Esophagus (tissue), 2 donors: ENCODE measurements around the gene VENTX. TPM values are rescaled to one million over a fixed set of nuclear protein-coding genes. Genes with fewer than 3 reads are reported as not detected.

Source experiments
- H3K27ac ChIP-seq, 2 donors: one replicate each; pipeline ENCODE4 v1.5.1; 2013; ENCODE audit warnings: low read depth in 2 of 2, mild to moderate bottlenecking in 2 of 2, inconsistent platforms in 1 of 2, low read length in 1 of 2, moderate library complexity in 1 of 2
- H3K27me3 ChIP-seq, 2 donors: one replicate each; pipeline ENCODE4 v1.6.1; 2013; ENCODE audit warnings: low read length in 2 of 2, control low read depth in 1 of 2, mild to moderate bottlenecking in 1 of 2; ENCODE audit not compliant: insufficient read depth in 2 of 2, control insufficient read depth in 1 of 2
- H3K36me3 ChIP-seq, 2 donors: one replicate each; pipeline ENCODE4 v1.6.1; 2013; ENCODE audit warnings: low read length in 1 of 2; ENCODE audit not compliant: control insufficient read depth in 2 of 2, insufficient read depth in 2 of 2
- H3K4me1 ChIP-seq, 2 donors: one replicate each; pipeline ENCODE4 v1.6.1; 2013; ENCODE audit warnings: low read length in 1 of 2; ENCODE audit not compliant: control insufficient read depth in 2 of 2, insufficient read depth in 2 of 2
- H3K4me3 ChIP-seq, 2 donors: one replicate each; pipeline ENCODE4 v1.5.1; 2013; ENCODE audit warnings: low read length in 2 of 2, mild to moderate bottlenecking in 2 of 2, low read depth in 1 of 2, moderate library complexity in 1 of 2
- H3K9me3 ChIP-seq, 2 donors: one replicate each; pipeline ENCODE4 v1.6.1; 2013; ENCODE audit warnings: mild to moderate bottlenecking in 2 of 2, low read depth in 1 of 2, low read length in 1 of 2, moderate library complexity in 1 of 2; ENCODE audit not compliant: control insufficient read depth in 2 of 2, insufficient read depth in 1 of 2
- WGBS, 2 donors: extraction: QIAGEN DNeasy Blood & Tissue Kit; methylation state at CpG; one replicate each; pipeline ENCODE4 v1.1.7; 2013; 5-methylcytosine and 5-hydroxymethylcytosine counted together
- polyA plus RNA-seq, 2 donors: library from polyadenylated mRNA; stranded (reverse); fragments of 200-250 nt; gene quantifications; one replicate each; pipeline ENCODE4 v1.2.3, GENCODE V29; 2013
- donor health status: healthy with polysubstance abuse.
- donor health status: Bipolar disorder and iron deficiency.

The VENTX gene
- polyA plus RNA-seq, 2 donors: 0.12 to 0.37 TPM

DNA sequence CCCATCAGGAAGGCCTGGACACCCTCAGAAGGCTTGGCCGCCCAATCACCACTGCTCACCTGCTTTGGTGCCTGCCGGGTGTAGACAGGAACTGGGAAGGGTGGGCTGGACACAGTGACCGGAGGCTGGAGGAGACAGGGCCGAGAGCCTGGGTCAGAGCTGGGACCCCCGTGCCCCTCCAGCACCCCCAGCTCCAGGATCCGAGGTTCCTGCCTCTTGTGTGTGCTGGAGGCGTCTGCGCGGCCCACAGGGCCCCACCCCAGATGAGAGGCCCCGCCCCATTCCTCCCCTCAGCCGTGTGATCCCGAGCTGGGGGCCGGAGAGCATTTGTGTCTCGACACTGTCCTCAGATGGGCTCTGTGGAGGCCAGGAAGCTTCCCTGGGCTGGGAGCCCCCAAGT, 29.6 kb downstream of the VENTX start:
- 76 to 81% methylated on average over 14 of the region's 14 CpGs for WGBS, 2 donors
- H3K27me3 ChIP-seq: no peaks in the 10 kb centered on the region
- H3K4me3 ChIP-seq: no peak overlapping the region
- H3K4me1 ChIP-seq: peaks cover 0 to 10% of the 10 kb centered on the region in 2 donors
- no peak overlapping the region for H3K27ac ChIP-seq
- peaks cover 0 to 8% of the 10 kb centered on the region in 2 donors for H3K36me3 ChIP-seq
- no peaks in the 10 kb centered on the region for H3K9me3 ChIP-seq

DNA sequence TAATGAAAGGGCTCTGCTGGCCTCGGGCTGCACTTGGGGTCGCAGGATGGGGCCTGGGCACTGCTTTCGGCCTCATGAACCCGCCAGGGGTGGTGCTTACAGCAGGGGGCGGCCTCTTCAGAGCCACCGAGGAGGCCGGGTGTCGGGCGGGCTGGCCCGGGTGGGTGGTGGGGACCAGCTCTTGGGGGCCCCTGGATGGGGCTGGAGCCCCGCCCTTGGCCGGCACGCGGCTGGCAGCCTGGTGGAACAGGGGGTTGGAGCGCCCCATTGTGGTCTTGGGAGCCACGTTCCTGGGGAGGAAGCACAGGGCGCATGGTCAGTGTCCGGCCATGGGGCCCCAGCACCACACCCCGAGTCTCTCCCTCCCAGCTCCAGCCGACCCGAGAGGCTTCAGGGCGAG, 30.2 kb downstream of the VENTX start:
- no peak overlapping the region for H3K4me3 ChIP-seq
- peaks cover 0 to 8% of the 10 kb centered on the region in 2 donors for H3K36me3 ChIP-seq
- H3K9me3 ChIP-seq: no peaks in the 10 kb centered on the region
- 86 to 88% methylated on average over 17 to 22 of the region's 22 CpGs for WGBS, 2 donors
- no peak overlapping the region for H3K27ac ChIP-seq
- H3K27me3 ChIP-seq: no peaks in the 10 kb centered on the region
- peaks cover 0 to 7% of the 10 kb centered on the region in 2 donors for H3K4me1 ChIP-seq

DNA sequence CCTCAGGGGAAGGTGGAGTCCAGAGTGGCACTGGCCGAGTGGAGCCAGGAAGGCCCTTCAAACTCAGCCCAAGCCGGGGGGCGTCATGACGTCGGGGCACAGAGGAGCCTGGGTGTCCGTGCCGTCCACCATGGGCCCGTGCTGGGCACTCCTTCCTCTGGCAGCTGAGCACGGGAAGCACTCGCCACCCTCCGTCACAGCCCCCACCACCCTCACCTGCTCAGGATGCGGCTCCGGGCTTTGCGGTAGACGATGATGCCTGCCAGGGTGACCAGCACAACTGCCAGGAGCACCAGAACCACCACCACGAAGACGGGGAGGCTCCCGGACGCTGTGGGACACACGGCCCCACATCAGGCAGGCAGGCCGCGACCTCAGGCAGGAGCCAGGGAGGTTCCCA, 30.9 kb downstream of the VENTX start:
- Histone ChIP-seq H3K4me1 (peaks cover 0 to 3% of the 10 kb centered on the region in 2 donors), H3K27me3 (no peaks in the 10 kb centered on the region), H3K27ac (no peak overlapping the region), H3K9me3 (no peaks in the 10 kb centered on the region), H3K36me3 (peaks cover 0 to 8% of the 10 kb centered on the region in 2 donors), H3K4me3 (no peak overlapping the region)
- WGBS, 2 donors: 91 to 97% methylated on average over 19 to 22 of the region's 22 CpGs

DNA sequence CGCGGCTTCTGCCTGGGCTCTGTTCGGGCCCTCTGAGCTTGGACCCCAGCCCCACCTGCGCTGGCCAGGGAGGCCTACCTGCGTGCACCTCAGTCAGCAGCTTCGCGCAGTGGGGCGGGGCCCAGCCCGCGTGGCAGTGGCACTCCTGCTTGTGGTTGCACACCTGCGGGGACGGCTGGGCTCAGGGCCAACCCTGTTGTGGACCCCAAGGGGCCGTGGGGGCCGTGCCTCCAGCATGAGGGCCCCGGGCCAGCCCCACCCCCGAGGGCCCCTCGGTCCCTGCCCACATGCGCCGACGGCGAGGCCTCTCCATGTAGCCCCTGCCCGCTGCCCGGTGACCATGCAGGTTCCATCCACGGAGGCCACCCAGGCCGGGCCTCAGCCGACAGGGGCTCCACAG, 31.7 kb downstream of the VENTX start:
- H3K27ac ChIP-seq: no peak overlapping the region
- 88 to 89% methylated on average over 21 to 26 of the region's 26 CpGs for WGBS, 2 donors
- peaks cover 0 to 8% of the 10 kb centered on the region in 2 donors for H3K36me3 ChIP-seq
- no peaks in the 10 kb centered on the region for H3K27me3 ChIP-seq
- no peaks in the 10 kb centered on the region for H3K9me3 ChIP-seq
- no peak overlapping the region for H3K4me3 ChIP-seq
- no peaks in the 10 kb centered on the region for H3K4me1 ChIP-seq

DNA sequence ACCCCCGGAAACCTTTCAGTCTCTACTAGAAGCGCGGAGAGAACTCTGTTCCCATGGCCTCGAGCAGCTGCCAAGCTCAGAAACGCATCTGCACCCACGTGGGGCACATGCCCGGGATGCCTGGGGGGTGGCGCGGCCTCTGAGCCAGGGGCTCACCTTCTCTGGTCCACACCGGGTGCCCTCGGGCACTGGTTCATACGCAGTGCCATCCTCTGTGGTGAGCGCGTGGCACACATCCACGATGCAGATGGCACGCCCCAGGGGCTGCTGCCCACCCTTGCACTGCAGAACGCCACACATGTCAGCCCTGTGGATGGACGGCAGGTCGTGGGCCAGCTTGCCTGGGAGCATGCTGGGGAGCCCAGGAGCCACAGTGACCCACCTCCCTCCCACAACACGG, 32.5 kb downstream of the VENTX start:
- H3K9me3 ChIP-seq: no peaks in the 10 kb centered on the region
- no peak overlapping the region for H3K4me3 ChIP-seq
- no peaks in the 10 kb centered on the region for H3K4me1 ChIP-seq
- peaks cover 0 to 8% of the 10 kb centered on the region in 2 donors for H3K36me3 ChIP-seq
- H3K27ac ChIP-seq: no peak overlapping the region
- H3K27me3 ChIP-seq: no peaks in the 10 kb centered on the region
- 86 to 89% methylated on average over 20 of the region's 20 CpGs for WGBS, 2 donors

DNA sequence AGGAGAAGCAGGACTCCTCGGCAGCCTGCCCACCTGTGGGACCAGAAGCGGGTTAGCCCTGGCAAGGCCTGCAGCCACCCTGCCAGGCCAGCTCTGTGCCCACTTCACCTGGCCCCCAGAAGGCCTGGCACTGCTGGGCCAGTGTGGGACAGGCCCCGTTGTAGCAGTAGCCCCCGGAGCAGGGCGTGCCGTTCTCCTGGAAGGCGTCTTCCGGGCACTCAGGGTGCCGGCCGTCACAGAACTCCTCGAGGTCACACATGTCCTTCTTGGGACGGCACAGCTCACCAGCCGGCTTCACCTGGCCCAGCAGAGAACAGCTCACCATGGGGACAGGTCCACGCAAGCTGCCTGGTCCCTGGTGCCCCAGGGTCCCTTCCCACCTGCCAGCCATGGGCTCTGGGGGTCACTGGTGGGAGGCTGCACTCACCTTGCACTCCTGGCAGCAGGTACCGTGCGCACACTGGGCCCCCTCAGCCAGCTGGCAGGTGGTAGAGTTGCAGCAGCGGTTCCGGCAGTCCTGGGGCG, 33.2 kb downstream of the VENTX start:
- H3K4me1 ChIP-seq: peaks cover 0 to 2% of the 10 kb centered on the region in 2 donors
- H3K36me3 ChIP-seq: peaks cover 0 to 8% of the 10 kb centered on the region in 2 donors
- no peak overlapping the region for H3K4me3 ChIP-seq
- H3K27me3 ChIP-seq: no peaks in the 10 kb centered on the region
- H3K9me3 ChIP-seq: no peaks in the 10 kb centered on the region
- no peak overlapping the region for H3K27ac ChIP-seq
- 80 to 87% methylated on average over 19 of the region's 19 CpGs for WGBS, 2 donors

DNA sequence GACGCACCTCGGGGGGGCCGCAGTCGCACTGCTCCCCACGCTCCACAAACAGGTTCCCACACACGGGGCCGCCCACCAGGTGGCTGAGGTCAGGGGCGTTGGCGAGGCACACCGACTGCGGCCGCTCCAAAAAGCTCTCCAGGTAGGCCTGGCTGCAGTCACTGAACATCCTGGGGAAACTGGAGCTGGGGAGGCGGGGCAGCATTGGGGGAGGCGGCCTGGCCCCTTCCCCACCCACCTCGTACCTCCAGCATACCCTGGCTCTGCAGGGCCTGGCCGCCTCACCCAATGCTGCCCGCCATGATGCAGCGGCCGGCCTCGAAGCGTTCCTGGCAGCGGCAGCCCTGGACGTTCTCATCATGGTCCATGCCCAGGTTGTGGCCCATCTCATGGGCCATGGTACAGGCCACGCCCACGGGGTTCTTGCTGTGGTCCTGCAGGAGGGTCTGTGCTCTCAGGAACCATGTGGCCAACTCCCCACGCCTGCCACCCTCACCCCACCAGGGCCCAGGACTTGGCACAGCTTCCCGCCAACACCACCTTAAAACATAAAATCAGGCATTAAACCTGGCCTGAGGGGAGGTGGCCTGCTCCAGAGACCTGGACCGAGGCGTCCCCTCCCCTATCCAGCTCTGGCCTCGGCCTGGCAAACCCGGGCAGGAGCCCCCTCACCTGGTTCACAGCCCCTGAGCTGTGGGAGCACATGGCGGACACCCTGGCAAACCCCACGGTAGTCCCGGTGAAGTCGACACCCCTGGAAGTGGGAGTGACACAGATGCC, 34.1 kb downstream of the VENTX start:
- H3K4me3 ChIP-seq: no peak overlapping the region
- WGBS, 2 donors: 79% methylated on average over 34 to 35 of the region's 35 CpGs
- H3K27ac ChIP-seq: no peak overlapping the region
- H3K27me3 ChIP-seq: no peaks in the 10 kb centered on the region
- no peaks in the 10 kb centered on the region for H3K9me3 ChIP-seq
- H3K36me3 ChIP-seq: peaks cover 0 to 6% of the 10 kb centered on the region in 2 donors
- peaks cover 0 to 5% of the 10 kb centered on the region in 2 donors for H3K4me1 ChIP-seq

DNA sequence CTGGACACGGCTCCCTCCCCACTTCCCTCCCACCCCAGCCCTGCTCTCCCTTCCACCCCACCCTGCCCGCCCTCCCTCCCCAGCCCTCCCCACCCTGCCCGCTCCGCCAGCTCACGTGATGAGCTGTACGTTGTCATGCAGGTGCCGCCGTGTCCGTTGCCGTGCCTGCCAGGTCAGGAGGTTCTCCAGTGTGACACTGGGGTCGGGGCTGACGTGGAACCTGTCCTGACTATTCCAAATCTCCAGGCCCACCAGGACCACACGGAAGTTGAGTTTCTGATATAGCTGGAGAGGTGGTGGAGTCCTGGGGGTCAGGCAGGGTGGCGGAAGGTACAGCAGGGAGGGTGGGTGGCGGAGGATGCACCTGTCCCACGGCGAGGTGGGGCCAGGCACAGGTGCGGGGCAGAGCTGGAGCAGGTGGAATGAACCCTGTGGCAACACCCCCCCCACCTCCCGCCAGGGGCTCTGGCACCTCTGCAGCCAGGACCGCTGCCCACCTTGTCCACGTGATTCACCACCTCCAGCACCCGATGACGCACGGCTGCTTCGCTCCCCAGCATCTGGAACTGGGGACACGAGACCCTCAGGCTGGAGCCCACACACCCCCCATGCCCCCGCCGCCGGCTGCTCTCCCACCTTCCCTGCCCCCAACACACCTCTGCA, 34.8 kb downstream of the VENTX start:
- peaks cover 2 to 5% of the 10 kb centered on the region in 2 donors for H3K4me1 ChIP-seq
- H3K36me3 ChIP-seq: peaks cover 0 to 6% of the 10 kb centered on the region in 2 donors
- no peak overlapping the region for H3K27ac ChIP-seq
- 78 to 80% methylated on average over 21 to 29 of the region's 29 CpGs for WGBS, 2 donors
- no peak overlapping the region for H3K4me3 ChIP-seq
- no peaks in the 10 kb centered on the region for H3K9me3 ChIP-seq
- H3K27me3 ChIP-seq: no peaks in the 10 kb centered on the region

DNA sequence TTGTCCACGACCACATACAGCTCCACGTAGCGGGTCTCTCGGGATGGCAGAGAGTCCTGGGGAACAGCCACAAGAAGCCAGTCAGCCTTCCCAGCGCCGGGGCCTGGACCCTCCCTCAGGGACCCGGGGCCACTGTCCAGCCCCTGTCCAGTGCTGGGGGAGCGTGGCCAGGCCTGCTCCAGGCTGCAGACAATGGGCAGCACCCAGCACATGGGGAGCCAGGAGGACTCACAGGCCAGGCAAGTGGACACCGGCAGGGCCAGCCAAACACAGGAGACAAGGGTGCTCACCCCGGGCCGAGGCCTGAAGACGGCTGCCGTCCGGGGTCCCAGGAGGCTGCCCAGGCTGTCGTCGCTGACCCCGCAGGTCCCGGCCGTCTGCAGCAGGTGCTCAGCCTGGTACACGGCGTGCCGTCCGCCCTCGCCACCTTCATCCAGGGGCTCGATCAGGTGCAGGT, 35.3 kb downstream of the VENTX start:
- Histone ChIP-seq H3K27me3 (no peaks in the 10 kb centered on the region), H3K4me3 (no peak overlapping the region), H3K27ac (no peak overlapping the region), H3K9me3 (no peaks in the 10 kb centered on the region), H3K36me3 (peaks cover 0 to 6% of the 10 kb centered on the region in 2 donors), H3K4me1 (peaks cover 2 to 5% of the 10 kb centered on the region in 2 donors)
- 87 to 88% methylated on average over 24 to 25 of the region's 25 CpGs for WGBS, 2 donors
